Adrenal gland (tissue), 5 donors: Measurements from ENCODE around the gene KSR2.

Source experiments
- CTCF ChIP-seq, 6 experiments: fragments of 450-650 bp in 4 of 6; fragments of 200-600 bp in 2 of 6; sonication (generic) in 1 of 6; IDR thresholded peaks; 1 replicate in 5 of 6; 2 replicates in 1 of 6; pipeline versions ENCODE4 v1.5.1 to v1.8.0; 2016 to 2021; ENCODE audit warnings: antibody characterized with exemption in 6 of 6, mild to moderate bottlenecking in 2 of 6, moderate library complexity in 1 of 6
- POLR2A ChIP-seq, 2 donors: fragments of 450-650 bp; IDR thresholded peaks; one replicate each; pipeline ENCODE4 v1.6.1; 2017; ENCODE audit warnings: antibody characterized with exemption in 2 of 2, mild to moderate bottlenecking in 2 of 2, moderate library complexity in 1 of 2
- donor health status: DM: no; HTN: no; CAD: no.

GRCh38 chr12:117518594-117519270 lies 450.1 kb downstream of the KSR2 start:
- TF ChIP-seq CTCF (IDR thresholded peaks at IDR 0.05) (no peak), POLR2A (IDR thresholded peaks at IDR 0.05) (no peak)
